Measurements from ENCODE around the gene RNF150.

GRCh38 chr4:141130947-141131605 is 2.2 kb downstream of the RNF150 start:
- no peak for TF ChIP-seq CTCF (conservative IDR thresholded peaks at IDR 0.05)
- no peak for TF ChIP-seq EZH2 (IDR thresholded peaks at IDR 0.05; ENCODE audit: low read depth)

Data from PC-9 (cell line).